ENCODE measurements around the gene TMEM45A. TPM values are rescaled to one million over a fixed set of nuclear protein-coding genes. Genes with fewer than 3 reads are reported as not detected.
A peak's percentile ranks its signal among the peaks of the same experiment; 100 is the strongest.
"Not testable (repeated sequence)": the region's sequence is repeated elsewhere in the genome, so short reads cannot be mapped to it uniquely, and the experiment has no call there.

Gene TMEM45A, protein sequence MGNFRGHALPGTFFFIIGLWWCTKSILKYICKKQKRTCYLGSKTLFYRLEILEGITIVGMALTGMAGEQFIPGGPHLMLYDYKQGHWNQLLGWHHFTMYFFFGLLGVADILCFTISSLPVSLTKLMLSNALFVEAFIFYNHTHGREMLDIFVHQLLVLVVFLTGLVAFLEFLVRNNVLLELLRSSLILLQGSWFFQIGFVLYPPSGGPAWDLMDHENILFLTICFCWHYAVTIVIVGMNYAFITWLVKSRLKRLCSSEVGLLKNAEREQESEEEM
- total RNA-seq: 62.7 TPM

DNA sequence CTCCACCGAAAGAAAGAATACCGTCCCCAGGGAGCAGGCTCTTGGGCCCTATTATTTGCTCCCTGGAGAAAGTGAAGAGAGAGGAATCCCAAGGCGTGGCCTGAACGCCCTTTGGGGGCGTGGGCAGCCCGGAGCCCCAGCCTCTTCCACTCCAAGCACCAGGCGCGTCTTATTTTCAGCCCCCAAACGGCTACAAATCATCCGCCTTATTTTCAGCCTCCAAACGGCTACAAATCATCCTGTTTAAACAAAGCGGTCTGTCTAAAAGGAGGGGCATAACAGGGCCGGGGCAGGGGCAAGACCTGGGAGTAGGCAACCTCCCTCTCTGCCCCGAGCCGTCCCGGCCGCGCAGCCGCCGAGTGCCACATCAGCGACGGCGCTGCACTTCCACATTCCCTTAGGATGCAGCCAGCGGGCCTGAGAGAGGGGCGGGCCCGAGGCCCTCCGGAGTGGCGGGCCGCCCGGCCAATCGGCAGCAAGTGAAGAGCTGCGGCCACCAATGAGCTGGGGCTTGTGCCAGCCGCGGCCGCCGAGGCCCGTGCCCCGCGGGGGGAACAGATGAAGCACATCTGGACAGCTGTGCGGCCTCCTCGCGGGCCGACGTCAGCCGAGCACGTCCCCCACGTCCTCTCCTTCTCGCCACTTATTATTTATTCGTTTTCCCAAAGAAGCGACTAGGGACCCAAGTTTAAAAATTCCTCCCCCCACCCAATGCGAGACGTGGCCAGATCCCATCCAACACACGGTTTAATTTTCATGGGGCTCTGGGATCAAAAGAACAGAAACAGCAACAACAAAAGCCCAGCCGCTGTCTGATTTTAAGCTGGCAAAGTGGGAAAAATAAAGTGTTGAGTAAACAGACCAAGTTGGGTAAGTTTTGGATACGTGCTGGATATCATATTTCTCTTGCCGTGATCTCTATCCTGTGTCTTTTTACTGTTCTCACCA, at the start of gene TMEM45A:
TMEM45A (plus strand) TSS at position 561 of the 948 bp plus-strand sequence. CDS start 62,593 bp downstream, outside the sequence.
- peak; percentile 96 for ATAC-seq
- DNase-seq (ENCODE audit: low spot score): peak; percentile 99

DNA sequence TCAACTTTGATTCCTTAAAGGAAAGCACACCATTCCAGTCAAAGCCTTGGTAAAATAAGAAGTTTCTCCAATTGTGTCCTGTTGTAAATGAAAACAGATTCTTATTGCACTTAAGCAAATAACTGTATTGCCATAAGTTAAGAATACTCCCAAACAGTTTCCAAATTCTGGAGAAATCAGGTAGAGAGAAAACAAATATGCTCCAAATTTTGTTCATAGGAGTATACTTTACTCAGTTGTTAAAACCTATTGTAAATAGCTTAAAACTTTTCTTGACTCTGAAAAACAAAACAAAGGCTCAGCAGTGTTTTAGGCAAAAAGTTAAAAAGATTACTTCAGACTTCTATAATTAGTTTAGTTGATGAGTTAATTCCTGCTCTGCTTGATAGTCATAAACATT, 48.7 kb upstream of the TMEM45A start:
- no peak for ATAC-seq
- no peak for DNase-seq (ENCODE audit: low spot score)

DNA sequence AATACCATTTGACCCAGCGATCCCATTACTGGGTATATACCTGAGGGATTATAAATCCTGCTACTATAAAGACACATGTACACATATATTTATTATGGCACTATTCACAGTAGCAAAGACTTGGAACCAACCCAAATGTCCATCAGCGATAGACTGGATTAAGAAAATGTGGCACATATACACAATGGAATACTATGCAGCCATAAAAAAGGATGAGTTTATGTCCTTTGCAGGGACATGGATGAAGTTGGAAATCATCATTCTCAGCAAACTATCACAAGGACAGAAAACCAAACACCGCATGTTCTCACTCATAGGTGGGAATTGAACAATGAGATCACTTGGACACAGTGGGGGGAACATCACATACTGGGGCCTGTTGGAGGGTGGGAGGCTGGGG, 45.4 kb upstream of the TMEM45A start:
- not testable (repeated sequence) for ATAC-seq; DNase-seq (ENCODE audit: low spot score)

DNA sequence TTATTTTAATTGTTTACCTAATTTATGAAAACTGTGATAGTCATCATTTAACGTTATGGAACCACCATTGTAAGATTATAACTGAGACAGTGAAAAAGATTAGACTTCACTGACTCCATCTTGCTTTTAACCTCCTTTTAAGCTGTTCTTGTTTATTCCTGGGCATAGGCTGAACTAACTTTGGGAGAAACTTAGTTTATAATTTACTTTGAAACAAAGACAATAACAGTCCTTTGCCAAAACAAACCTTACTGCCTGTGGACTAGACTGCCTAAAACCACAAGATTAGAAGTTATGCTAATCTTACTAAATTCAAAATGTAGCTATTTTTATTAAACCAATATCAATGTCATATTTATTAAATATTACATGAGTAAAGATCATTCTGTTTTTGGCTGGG, 44.3 kb upstream of the TMEM45A start:
- ATAC-seq (peak; percentile 55), DNase-seq (ENCODE audit: low spot score) (no peak)

DNA sequence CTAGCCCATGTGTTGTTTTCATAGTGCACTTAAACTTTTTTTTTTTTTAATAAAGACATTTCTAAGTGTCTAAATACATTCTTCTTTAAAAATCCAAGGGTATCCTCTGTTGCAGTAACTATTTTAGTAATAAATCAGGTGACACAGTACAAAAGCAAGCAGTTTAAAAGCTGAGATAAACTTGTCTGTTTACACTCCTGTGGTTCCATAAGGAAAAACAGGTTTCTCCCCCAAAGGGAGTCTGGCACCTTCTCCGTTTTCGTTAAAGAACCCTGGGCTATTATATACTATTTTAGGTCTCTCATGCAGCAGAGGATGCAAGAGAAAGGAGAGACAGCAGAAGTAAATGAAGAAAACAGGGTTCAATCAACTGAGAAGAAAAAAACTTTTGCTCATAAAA, 43.2 kb upstream of the TMEM45A start:
- ATAC-seq: peak; percentile 18
- no peak for DNase-seq (ENCODE audit: low spot score)

DNA sequence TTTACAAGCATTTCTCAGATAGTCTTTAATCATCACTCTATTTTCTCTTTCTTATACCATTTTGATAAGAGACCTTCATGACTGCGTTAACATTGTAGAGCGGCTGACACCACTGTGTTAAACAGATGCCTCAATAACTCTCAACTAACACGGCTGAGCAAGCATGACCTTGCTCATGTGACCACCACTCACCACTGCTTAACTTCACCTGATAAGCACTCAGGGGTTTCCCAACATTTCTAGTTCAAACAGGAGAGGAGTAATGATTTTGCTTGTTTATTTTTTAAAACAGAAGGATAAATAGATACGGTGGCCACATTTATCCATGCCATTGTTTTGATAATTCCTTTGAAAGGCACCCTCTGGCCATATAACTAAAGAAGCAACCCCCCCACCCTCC, 37.7 kb upstream of the TMEM45A start:
- DNase-seq (ENCODE audit: low spot score): peak; percentile 65
- ATAC-seq: peak; percentile 87

DNA sequence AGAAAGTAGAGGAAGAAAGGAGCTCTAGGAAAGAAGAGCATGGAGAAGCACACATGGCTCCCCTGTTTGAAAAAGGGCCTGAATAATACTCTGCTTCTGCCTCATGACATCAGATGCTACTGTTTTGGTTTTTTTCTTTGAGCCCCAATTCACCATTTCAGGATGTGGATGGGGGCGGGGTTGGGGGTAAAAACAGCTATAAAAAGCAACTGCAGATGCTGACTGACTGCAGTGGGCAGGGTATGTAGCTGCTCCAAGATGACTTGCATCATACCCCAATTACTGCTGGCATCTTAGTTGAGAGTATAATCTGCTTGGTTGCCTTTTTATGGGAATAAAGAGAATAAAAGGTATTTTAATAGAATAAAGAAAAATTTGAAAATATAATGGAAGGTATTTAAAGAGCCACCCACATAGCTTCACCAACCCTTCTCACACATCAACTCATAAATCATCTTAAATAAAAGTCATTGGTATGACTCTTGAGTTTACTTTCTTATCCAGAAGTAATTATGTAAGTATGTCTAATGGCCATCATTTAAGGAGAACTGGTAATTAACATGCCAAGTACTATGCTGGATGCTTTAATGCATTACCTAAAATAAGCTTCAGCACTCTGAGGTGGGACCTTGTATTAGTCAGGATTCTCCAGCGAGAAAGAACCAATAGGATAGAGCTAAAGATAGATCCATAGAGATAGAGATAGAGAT, 36.4 kb upstream of the TMEM45A start:
- no peak for ATAC-seq
- no peak for DNase-seq (ENCODE audit: low spot score)

DNA sequence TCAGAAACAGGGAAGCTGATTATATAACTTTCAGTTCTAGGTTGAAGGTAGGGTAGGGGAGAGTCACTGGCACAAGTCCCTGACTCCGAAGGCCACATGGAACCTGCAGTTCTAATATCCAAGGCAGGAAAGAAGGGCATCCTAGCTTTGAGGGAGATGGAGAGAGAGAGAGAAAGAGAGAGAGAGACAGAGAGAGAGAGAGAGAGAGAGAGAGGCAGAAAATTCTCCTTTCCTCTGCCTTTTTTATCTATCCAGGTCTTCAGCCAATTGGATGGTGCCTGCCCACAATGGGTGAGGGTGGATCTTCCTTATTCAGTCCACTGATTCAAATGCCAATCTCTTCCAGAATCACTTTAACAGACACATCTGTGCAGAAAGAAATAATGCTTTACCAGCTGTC, 35.7 kb upstream of the TMEM45A start:
- peak; percentile 41 for ATAC-seq

DNA sequence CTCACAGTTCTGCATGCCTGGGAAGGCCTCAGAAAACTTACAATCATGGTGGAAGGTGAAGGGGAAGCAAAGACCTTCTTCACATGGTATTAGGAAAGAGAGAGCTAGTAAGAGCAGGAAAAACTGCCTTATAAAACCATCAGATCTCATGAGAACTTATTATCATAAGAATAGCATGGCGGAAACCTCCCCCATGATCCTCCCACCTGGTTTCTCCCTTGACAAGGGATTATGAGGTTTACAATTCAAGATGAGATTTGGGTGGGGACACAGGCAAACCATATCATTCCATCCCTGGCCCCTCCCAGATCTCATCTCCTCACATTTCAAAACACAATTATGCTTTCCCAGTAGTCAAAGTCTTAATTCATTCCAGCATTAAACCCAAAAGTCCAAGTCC, 34.6 kb upstream of the TMEM45A start:
- no peak for DNase-seq (ENCODE audit: low spot score)
- no peak for ATAC-seq

More for the DNA sequence above, 35.7 kb upstream of the TMEM45A start:
- DNase-seq (ENCODE audit: low spot score): no peak

DNA sequence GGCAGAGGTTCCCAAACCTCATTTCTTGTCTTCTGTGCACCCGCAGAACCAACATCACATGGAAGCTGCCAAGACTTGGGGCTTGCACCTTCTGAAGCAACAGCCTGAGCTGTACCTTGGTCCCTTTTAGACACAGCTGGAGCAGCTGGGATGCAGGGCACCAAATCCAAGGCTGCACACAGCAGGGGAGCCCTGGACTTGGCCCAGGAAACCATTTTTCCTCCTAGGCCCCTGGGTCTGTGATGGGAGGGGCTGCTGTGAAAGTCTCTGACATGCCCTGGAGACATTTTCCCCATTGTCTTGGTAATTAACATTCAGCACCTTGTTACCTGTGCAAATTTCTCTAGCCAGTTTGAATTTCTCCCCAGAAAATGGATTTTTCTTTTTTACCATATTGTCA, 33.6 kb upstream of the TMEM45A start:
- ATAC-seq (no peak), DNase-seq (ENCODE audit: low spot score) (no peak)

DNA sequence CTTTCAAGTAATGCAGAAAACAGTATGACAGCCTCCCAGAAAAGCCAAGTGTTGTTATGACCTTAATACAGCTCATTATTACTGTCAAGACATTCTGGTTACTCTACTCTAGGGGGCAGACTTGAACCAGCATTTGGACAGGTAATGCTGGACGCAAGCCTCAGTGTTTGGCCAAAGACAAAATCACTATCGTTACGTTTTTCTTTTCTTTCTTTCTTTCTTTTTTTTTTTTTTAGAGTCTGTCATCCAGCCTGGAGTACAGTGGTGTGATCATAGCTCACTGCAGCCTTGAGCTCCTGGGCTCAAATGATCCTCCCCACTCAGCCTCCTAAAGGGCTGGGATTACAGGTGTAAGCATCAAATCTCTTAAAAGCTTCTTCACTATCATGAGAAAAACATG, 29.4 kb upstream of the TMEM45A start:
- peak; percentile 96 for ATAC-seq
- DNase-seq (ENCODE audit: low spot score): no peak

DNA sequence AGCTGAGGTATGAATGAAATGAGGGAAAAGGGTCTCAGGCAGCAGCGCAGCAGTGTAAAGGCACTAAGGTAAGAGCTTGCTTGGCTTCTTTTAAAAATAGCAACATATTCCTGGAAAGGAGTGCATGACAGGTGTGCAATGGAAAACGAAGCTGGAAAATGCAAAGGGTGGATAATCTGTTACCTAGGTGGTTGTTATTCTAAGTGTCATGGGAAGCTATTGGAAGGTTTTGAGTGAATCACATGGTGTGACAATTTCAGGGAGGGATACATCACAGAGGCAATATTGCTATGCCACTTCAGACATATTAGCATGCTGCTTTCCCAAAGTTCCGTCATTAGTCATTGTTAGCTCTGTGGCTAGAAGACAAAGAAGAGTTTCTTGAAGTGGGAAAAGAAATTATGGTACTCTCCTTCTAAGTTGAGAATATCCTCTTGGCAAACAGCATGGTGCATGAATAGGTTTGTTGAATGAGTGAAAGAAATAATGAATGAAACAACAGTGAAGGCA, 28.7 kb upstream of the TMEM45A start:
- ATAC-seq: no peak

DNA sequence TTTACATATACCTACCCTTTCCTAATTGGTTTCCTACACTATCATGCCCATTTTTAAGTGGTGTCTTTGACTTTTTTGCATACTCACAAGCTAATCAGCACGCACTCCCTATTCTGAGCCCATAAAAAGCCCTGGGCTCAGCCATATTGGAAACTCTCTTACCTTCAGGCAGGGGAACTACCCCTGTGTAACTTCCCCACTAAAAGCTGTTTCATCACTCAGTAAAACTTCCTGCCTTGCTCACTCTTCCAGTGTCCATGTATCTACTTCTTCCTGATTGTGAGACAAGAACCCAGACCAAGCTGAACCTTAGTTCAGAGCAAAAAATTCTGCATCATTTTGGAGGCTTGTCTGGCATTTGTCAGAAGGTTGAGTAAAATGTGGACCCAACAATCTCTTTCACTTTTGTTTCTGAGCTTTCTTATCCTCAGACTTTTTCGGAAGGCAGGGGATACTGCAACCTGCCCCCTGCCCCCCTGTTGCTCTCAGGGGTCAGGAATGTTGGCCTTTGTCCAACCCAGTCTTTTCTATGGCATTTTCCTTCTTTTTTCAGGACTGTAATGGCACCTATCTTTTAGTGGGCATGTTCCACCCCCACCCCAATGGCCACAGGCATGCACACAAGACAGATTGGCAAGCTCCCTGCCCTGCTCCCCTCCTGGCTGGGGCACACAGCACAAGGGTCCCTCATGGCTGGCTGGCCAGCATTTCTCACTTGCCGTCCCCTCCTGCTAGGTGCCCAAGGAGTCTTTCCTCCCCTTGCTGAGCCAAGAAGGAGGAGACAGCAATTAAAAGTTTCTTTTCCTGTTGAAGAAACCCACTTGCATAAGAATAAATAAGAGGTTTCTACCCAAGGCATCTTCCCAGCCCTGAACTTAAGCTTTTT, 26.3 kb upstream of the TMEM45A start:
- DNase-seq (ENCODE audit: low spot score): no peak
- peak; percentile 44 for ATAC-seq

More for the DNA sequence above, 28.7 kb upstream of the TMEM45A start:
- no peak for DNase-seq (ENCODE audit: low spot score)

DNA sequence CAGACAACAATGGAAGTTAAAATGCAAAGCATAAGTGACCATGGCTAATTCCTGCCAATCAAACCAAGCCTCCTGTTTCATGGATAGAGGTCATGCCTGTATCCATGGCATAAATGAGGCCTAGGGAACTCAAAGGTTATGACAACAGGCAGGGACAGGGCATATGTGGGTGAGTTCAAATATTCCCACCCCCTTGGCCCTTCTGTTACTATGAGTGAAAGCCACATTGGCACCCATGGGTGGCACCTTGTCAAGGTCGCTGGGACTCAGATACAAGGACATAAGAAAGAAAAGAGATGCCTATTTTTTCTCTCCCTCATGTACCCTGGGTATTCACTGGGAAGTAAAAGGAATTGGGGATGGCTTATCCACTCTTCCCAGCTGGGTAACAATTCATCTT, 25.3 kb upstream of the TMEM45A start:
- ATAC-seq (no peak), DNase-seq (ENCODE audit: low spot score) (no peak)

DNA sequence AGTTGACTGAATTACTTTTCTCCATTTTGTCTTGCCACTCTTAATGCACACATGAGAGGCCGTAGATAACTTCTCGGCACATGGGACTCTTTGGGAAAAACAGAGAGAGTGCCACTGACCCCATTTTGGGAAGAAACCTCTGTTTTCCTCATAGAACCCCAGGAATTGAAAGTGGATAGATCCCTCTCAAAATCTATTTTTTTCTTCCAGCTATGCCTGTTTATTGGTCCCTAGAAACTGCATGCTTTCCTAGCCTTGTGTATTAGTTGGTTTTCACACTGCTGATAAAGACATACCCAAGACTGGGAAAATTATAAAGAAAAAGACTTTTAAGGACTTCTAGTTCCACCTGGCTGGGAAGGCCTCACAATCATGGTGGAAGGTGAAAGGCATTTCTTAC, 23.7 kb upstream of the TMEM45A start:
- ATAC-seq (no peak), DNase-seq (ENCODE audit: low spot score) (no peak)

DNA sequence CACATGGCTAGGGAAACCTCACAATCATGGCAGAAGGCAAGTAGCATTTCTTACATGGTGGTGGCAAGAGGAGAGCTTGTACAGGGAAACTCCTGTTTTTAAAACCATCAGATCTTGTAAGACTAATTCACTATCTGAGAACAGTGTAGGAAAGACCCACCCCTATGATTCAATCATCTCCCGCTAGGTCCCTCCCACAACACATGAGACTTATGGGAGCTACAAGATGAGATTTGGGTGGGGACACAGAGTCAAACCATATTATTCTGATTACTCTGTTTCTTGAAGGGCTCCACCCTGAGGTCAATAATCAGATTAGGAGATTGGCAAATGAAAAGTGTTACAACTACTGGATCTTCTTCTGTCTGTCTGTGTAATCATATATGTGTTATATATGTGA, 21.5 kb upstream of the TMEM45A start:
- DNase-seq (ENCODE audit: low spot score): no peak
- ATAC-seq: no peak

DNA sequence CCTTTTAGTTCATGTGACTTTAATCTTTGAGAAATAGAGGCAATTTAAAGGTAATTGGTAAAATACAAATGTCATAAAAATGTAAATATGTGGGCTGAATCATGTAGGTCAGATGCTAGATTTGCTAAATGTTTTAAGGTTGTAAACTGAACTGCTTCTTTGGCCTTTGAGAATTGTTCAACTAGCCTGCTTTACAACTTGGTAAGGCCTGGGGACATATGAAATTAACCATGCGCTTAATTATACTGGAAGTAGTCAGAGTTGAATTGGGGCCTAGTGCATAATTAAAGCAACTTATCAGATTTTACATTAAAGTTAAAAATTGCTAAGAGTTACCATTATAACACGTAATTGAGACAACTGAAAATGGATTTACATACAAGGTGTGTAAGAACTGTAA, 21.0 kb upstream of the TMEM45A start:
- ATAC-seq (no peak), DNase-seq (ENCODE audit: low spot score) (no peak)

DNA sequence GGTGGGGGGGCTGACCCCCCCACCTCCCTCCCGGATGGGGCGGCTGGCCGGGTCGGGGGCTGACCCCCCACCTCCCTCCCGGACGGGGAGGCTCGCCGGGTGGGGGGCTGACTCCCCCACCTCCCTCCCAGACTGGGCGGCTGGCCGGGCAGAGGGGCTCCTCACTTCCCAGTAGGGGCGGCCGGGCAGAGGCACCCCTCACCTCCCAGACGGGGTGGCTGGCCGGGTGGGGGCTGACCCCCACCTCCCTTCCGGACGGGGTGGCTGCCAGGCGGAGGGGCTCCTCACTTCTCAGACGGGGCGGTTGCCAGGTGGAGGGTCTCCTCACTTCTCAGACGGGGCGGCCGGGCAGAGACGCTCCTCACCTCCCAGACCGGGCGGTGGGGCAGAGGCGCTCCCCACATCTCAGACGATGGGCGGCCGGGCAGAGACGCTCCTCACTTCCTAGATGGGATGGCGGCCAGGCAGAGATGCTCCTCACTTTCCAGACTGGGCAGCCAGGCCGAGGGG, 14.5 kb upstream of the TMEM45A start:
- DNase-seq (ENCODE audit: low spot score); ATAC-seq: not testable (repeated sequence)

DNA sequence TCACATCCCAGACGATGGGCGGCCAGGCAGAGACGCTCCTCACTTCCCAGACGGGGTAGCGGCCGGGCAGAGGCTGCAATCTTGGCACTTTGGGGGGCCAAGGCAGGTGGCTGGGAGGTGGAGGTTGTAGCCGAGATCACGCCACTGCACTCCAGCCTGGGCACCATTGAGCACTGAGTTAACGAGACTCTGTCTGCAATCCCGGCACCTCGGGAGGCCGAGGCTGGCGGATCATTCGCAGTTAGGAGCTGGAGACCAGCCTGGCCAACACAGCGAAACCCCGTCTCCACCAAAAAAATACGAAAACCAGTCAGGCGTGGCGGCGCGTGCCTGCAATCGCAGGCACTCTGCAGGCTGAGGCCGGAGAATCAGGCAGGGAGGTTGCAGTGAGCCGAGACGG, 13.9 kb upstream of the TMEM45A start:
- not testable (repeated sequence) for DNase-seq (ENCODE audit: low spot score); ATAC-seq

DNA sequence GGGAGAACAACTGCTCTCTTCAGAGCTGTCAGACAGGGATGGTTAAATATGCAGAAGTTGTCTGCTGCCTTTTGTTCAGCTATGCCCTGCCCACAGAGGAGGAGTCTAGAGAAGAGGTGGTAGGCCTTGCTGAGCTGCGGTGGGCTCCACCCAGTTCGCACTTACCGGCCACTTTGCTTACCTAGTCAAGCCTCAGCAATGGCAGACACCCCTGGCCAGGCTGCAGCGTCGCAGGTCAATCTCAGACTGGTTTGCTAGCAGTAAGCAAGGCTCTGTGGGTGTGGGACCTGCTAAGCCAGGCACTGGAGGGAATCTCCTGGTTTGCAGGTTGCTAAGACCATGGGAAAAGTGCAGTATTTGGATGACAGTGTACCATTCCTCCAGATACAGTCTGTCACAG, 12.3 kb upstream of the TMEM45A start:
- DNase-seq (ENCODE audit: low spot score) (no peak), ATAC-seq (no peak)
